ENCODE data around the gene CLEC12A. TPM values are rescaled to one million over a fixed set of nuclear protein-coding genes. Genes with fewer than 3 reads are reported as not detected.

Gene CLEC12A
- total RNA-seq (2022; extraction: Qiagen RNA extraction): not detected in 5 replicates

GRCh38 chr12:9971181-9971580 is at the start of gene CLEC12A:
Gene CLEC12A, plus strand, starts transcription at chr12:9971409. Its CDS starts 188 bp downstream, at chr12:9971597.

GRCh38 chr12:9932270-9932669 is 38.9 kb upstream of the CLEC12A start, which contains the start of gene CLEC2A:
Gene CLEC2A, minus strand, starts transcription at chr12:9932370. Its CDS starts 41 bp downstream, at chr12:9932329.

GRCh38 chr12:9999016-9999415 is 27.8 kb downstream of the CLEC12A start, which contains the start of gene CLEC1B:
Gene CLEC1B, minus strand, starts transcription at chr12:9999121. Its CDS starts 21 bp downstream, at chr12:9999100.

GRCh38 chr12:10030446-10030845 is 59.2 kb downstream of the CLEC12A start, which contains the start of gene CLEC9A:
Gene CLEC9A, plus strand, starts transcription at chr12:10030682. Its CDS starts 22,006 bp downstream, at chr12:10052688.

Other genes starting within 250 kb of the CLEC12A start
- gene CLECL1, start 238.3 kb upstream of the CLEC12A start, total RNA-seq (2022; extraction: Qiagen RNA extraction): not detected in 5 replicates
- not detected in 5 replicates for gene CD69, start 210.5 kb upstream of the CLEC12A start, total RNA-seq (2022; extraction: Qiagen RNA extraction)
- not detected in 5 replicates for gene KLRF1, start 143.9 kb upstream of the CLEC12A start, total RNA-seq (2022; extraction: Qiagen RNA extraction)
- 1.00 to 1.4 TPM (median 1.3 TPM) in 5 replicates for gene CLEC2B, start 102.1 kb upstream of the CLEC12A start, total RNA-seq (2022; extraction: Qiagen RNA extraction)
- gene KLRF2, start 89.9 kb upstream of the CLEC12A start, total RNA-seq (2022; extraction: Qiagen RNA extraction): not detected in 5 replicates
- not detected in 5 replicates for gene CLEC2A, start 39.0 kb upstream of the CLEC12A start, total RNA-seq (2022; extraction: Qiagen RNA extraction)
- not detected in 5 replicates for gene CLEC1B, start 27.7 kb downstream of the CLEC12A start, total RNA-seq (2022; extraction: Qiagen RNA extraction)
- not detected in 5 replicates for gene CLEC12B, start 39.2 kb downstream of the CLEC12A start, total RNA-seq (2022; extraction: Qiagen RNA extraction)
- not detected in 5 replicates for gene CLEC9A, start 59.3 kb downstream of the CLEC12A start, total RNA-seq (2022; extraction: Qiagen RNA extraction)
- not detected in 5 replicates for gene CLEC1A, start 127.6 kb downstream of the CLEC12A start, total RNA-seq (2022; extraction: Qiagen RNA extraction)
- gene CLEC7A, start 158.8 kb downstream of the CLEC12A start, total RNA-seq (2022; extraction: Qiagen RNA extraction): not detected in 5 replicates
- 0.71 to 1.4 TPM (median 1.3 TPM) in 5 replicates for gene OLR1, start 200.7 kb downstream of the CLEC12A start, total RNA-seq (2022; extraction: Qiagen RNA extraction)
- 0.05 to 0.25 TPM (median 0.19 TPM) in 4 of 5 replicates, not detected in the other for gene TMEM52B, start 207.6 kb downstream of the CLEC12A start, total RNA-seq (2022; extraction: Qiagen RNA extraction)
- gene GABARAPL1, start 241.5 kb downstream of the CLEC12A start, total RNA-seq (2022; extraction: Qiagen RNA extraction): 29.9 to 41.2 TPM (median 39.0 TPM) in 5 replicates

Measured in A549 treated with AZD2906 at 1 μM for 4 hours (cell line).